H9 (cell line): Measurements from ENCODE around the gene SEL1L2. TPM values are rescaled to one million over a fixed set of nuclear protein-coding genes. Genes with fewer than 3 reads are reported as not detected.
A peak's percentile ranks its signal among the peaks of the same experiment; 100 is the strongest.

Source experiments
- DNase-seq: peaks from one replicate; pipeline ENCODE4 v3.0.0-alpha.2; 2017
- H2AFZ ChIP-seq: one replicate; pipeline ENCODE4 v1.6.1; 2013; ENCODE audit warnings: mild to moderate bottlenecking, low read length, control low read depth, moderate library complexity
- H2AK5ac ChIP-seq: 2 replicates; pipeline ENCODE4 v1.6.1; 2013; ENCODE audit warnings: low read length, control low read depth, mixed read lengths; ENCODE audit not compliant: insufficient read length
- H2BK120ac ChIP-seq: one replicate; pipeline ENCODE4 v1.6.1; 2013; ENCODE audit warnings: low read depth, mild to moderate bottlenecking, low read length, control low read depth, inconsistent platforms; ENCODE audit not compliant: poor library complexity, severe bottlenecking
- H2BK12ac ChIP-seq: 2 replicates; pipeline ENCODE4 v1.6.1; 2013; ENCODE audit warnings: low read length, control low read depth, mixed read lengths, low read depth; ENCODE audit not compliant: insufficient read length
- H2BK15ac ChIP-seq: 2 replicates; pipeline ENCODE4 v1.6.1; 2013; ENCODE audit warnings: low read depth, low read length, control low read depth
- H2BK20ac ChIP-seq: one replicate; pipeline ENCODE4 v1.6.1; 2013; ENCODE audit warnings: low read depth, mild to moderate bottlenecking, low read length, control low read depth, inconsistent platforms; ENCODE audit not compliant: poor library complexity, severe bottlenecking
- H2BK5ac ChIP-seq: 2 replicates; pipeline ENCODE4 v1.6.1; 2013; ENCODE audit warnings: low read length, control low read depth, mixed read lengths; ENCODE audit not compliant: insufficient read length
- H3K14ac ChIP-seq: 2 replicates; pipeline ENCODE4 v1.6.1; 2013; ENCODE audit warnings: low read length, control low read depth; ENCODE audit not compliant: insufficient read depth
- H3K18ac ChIP-seq: 2 replicates; pipeline ENCODE4 v1.6.1; 2013; ENCODE audit warnings: low read depth, mild to moderate bottlenecking, mixed read lengths, low read length, control low read depth; ENCODE audit not compliant: insufficient read length
- H3K23ac ChIP-seq: 2 replicates; pipeline ENCODE4 v1.6.1; 2013; ENCODE audit warnings: low read length, control low read depth, mixed read lengths, low read depth; ENCODE audit not compliant: insufficient read length
- H3K23me2 ChIP-seq: 2 replicates; pipeline ENCODE4 v1.6.1; 2013; ENCODE audit warnings: low read depth, mild to moderate bottlenecking, mixed read lengths, low read length, control low read depth; ENCODE audit not compliant: insufficient read length, poor library complexity, severe bottlenecking
- H3K27ac ChIP-seq: 2 replicates; pipeline ENCODE4 v1.5.1; 2013; ENCODE audit warnings: low read length, control low read depth, mixed read lengths, low read depth; ENCODE audit not compliant: insufficient read length
- H3K27me3 ChIP-seq: 2 replicates; pipeline ENCODE4 v1.6.1; 2013; ENCODE audit warnings: low read length, control low read depth, inconsistent platforms; ENCODE audit not compliant: insufficient read depth
- H3K4ac ChIP-seq: 2 replicates; pipeline ENCODE4 v1.6.1; 2013; ENCODE audit warnings: low read depth, mild to moderate bottlenecking, control low read depth, inconsistent platforms, low read length, moderate library complexity
- H3K4me1 ChIP-seq: 2 replicates; pipeline ENCODE4 v1.6.1; 2013; ENCODE audit warnings: low read length, control low read depth, inconsistent platforms; ENCODE audit not compliant: insufficient read depth
- H3K4me2 ChIP-seq: 2 replicates; pipeline ENCODE4 v1.6.1; 2013; ENCODE audit warnings: low read length, control low read depth, mixed read lengths; ENCODE audit not compliant: insufficient read length, insufficient read depth
- H3K56ac ChIP-seq: 2 replicates; pipeline ENCODE4 v1.6.1; 2013; ENCODE audit warnings: low read depth, mild to moderate bottlenecking, mixed read lengths, low read length, control low read depth; ENCODE audit not compliant: insufficient read length
- H3K79me1 ChIP-seq: 2 replicates; pipeline ENCODE4 v1.6.1; 2013; ENCODE audit warnings: low read depth, mild to moderate bottlenecking, moderate library complexity, low read length, control low read depth, inconsistent platforms; ENCODE audit not compliant: insufficient read depth, poor library complexity, severe bottlenecking
- H3K79me2 ChIP-seq: 2 replicates; pipeline ENCODE4 v1.6.1; 2013; ENCODE audit warnings: low read length, control low read depth, inconsistent platforms; ENCODE audit not compliant: insufficient read depth
- H3K9ac ChIP-seq: 2 replicates; pipeline ENCODE4 v1.6.1; 2013; ENCODE audit warnings: low read length, control low read depth, mixed read lengths; ENCODE audit not compliant: insufficient read length; ENCODE audit errors: extremely low read depth
- H3K9me3 ChIP-seq: one replicate; pipeline ENCODE4 v1.6.1; 2013; ENCODE audit warnings: low read depth, low read length, inconsistent platforms; ENCODE audit not compliant: control insufficient read depth
- H3T11ph ChIP-seq: one replicate; pipeline ENCODE4 v1.6.1; 2013; ENCODE audit warnings: mild to moderate bottlenecking, low read length, control low read depth, inconsistent platforms
- H4K20me1 ChIP-seq: one replicate; pipeline ENCODE4 v1.6.1; 2013; ENCODE audit not compliant: control insufficient read depth, insufficient read length, insufficient read depth
- H4K5ac ChIP-seq: 2 replicates; pipeline ENCODE4 v1.6.1; 2013; ENCODE audit warnings: low read depth, mild to moderate bottlenecking, mixed read lengths, low read length, control low read depth; ENCODE audit not compliant: insufficient read length
- H4K8ac ChIP-seq: replicated peaks from 2 replicates; pipeline ENCODE4 v1.6.1; 2013; ENCODE audit warnings: low read length, control low read depth, mixed read lengths, low read depth; ENCODE audit not compliant: insufficient read length
- H4K91ac ChIP-seq: 2 replicates; pipeline ENCODE4 v1.6.1; 2013; ENCODE audit warnings: low read depth, mild to moderate bottlenecking, moderate library complexity, mixed read lengths, low read length, control low read depth; ENCODE audit not compliant: insufficient read length
- H3K27ac Mint-ChIP-seq, 3 experiments: 2 replicates in 2 of 3; 3 replicates in 1 of 3; pipeline ENCODE4 v1.8.0; 2020 to 2021; ENCODE audit warnings: mixed read lengths in 3 of 3, mild to moderate bottlenecking in 1 of 3, moderate library complexity in 1 of 3
- H3K27me3 Mint-ChIP-seq: 2 replicates; pipeline ENCODE4 v1.8.0; 2021; ENCODE audit warnings: low read depth, mild to moderate bottlenecking, moderate library complexity, mixed read lengths
- H3K36me3 Mint-ChIP-seq, 3 experiments: 2 replicates in 2 of 3; 3 replicates in 1 of 3; pipeline ENCODE4 v1.8.0; 2020 to 2021; ENCODE audit warnings: low read depth in 3 of 3, mixed read lengths in 3 of 3; ENCODE audit not compliant: insufficient read depth in 1 of 3
- H3K4me1 Mint-ChIP-seq, 2 experiments: 2 replicates each; pipeline ENCODE4 v1.8.0; 2020; ENCODE audit warnings: mixed read lengths in 2 of 2
- H3K4me3 Mint-ChIP-seq, 2 experiments: 2 replicates in 1 of 2; 3 replicates in 1 of 2; pipeline ENCODE4 v1.8.0; 2020 to 2021; ENCODE audit warnings: mild to moderate bottlenecking in 2 of 2, mixed read lengths in 2 of 2, moderate library complexity in 1 of 2
- H3K9me3 Mint-ChIP-seq, 2 experiments: 2 replicates in 1 of 2; 3 replicates in 1 of 2; pipeline ENCODE4 v1.8.0; 2020; ENCODE audit warnings: mild to moderate bottlenecking in 2 of 2, mixed read lengths in 2 of 2, moderate library complexity in 1 of 2
- WGBS: extraction: QIAGEN DNeasy Blood & Tissue Kit; methylation state at CpG from one replicate; pipeline ENCODE4 v1.1.7; 2013; ENCODE audit warnings: missing lambda C conversion rate, low lambda C conversion rate, mixed read lengths; ENCODE audit not compliant: insufficient read length; ENCODE audit errors: extremely low coverage; 5-methylcytosine and 5-hydroxymethylcytosine counted together
- total RNA-seq: library from RNA; stranded (reverse); gene quantifications from 2 replicates; pipeline ENCODE4 v1.2.1, GENCODE V29; 2021
- TF ChIP-seq, protein P1 (sequence below): fragments of 200-600 bp; sonication (generic); conservative IDR thresholded peaks from 3 replicates; pipeline ENCODE4 v1.8.0; 2021; ENCODE audit warnings: antibody characterized with exemption, mild to moderate bottlenecking

The SEL1L2 gene
- total RNA-seq, 1 experiment from 2014 or later = not detected

DNA sequence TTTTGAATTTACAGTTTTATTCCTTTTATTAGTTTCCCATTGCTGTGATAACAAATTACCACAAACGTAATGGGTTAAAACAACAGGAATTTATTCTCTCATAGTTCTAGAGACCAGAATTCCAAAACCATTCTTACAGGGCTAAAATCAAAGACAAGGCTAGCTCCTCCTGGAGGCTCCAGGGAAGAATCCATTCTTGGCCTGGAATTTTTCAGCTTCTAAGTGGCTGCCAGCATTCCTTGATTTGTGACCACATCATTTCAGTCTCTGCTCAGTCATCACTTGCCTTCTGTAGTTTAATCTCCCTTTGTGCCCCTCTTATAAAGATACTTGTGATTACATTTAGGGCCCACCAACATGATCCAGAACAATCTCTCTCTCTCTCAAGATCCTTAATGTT, 897 bp upstream of the SEL1L2 start:
- H3K23ac ChIP-seq = no peak overlapping the region
- H2BK120ac ChIP-seq = no peak overlapping the region
- H3T11ph ChIP-seq = no peak overlapping the region
- Mint-ChIP-seq H3K4me3 (no peak overlapping the region), H3K4me1 (peaks cover 12 to 14% of the 10 kb centered on the region in 2 experiments), H3K36me3 (peaks cover 0 to 2% (median 0%) of the 10 kb centered on the region in 3 experiments; a peak in 1 of 7 replicates), H3K9me3 (peaks cover 0 to 2% of the 10 kb centered on the region in 2 experiments; a peak in 4 of 5 replicates), H3K27me3 (peaks cover 5% of the 10 kb centered on the region), H3K27ac (no peak overlapping the region)
- no peak overlapping the region for H3K18ac ChIP-seq
- H4K5ac ChIP-seq = no peak overlapping the region
- no peak overlapping the region for H4K91ac ChIP-seq
- H4K8ac ChIP-seq = no peak overlapping the region
- H2BK12ac ChIP-seq = no peak overlapping the region
- H3K4me1 ChIP-seq = no peaks in the 10 kb centered on the region
- H2BK15ac ChIP-seq = no peak overlapping the region
- H3K4me2 ChIP-seq = no peak overlapping the region
- H3K4ac ChIP-seq = no peak overlapping the region
- no peaks in the 10 kb centered on the region; the same call in 1 of the 2 replicates for H3K27me3 ChIP-seq
- H3K23me2 ChIP-seq = peaks cover 2% of the 10 kb centered on the region
- TF ChIP-seq, protein P1, sequence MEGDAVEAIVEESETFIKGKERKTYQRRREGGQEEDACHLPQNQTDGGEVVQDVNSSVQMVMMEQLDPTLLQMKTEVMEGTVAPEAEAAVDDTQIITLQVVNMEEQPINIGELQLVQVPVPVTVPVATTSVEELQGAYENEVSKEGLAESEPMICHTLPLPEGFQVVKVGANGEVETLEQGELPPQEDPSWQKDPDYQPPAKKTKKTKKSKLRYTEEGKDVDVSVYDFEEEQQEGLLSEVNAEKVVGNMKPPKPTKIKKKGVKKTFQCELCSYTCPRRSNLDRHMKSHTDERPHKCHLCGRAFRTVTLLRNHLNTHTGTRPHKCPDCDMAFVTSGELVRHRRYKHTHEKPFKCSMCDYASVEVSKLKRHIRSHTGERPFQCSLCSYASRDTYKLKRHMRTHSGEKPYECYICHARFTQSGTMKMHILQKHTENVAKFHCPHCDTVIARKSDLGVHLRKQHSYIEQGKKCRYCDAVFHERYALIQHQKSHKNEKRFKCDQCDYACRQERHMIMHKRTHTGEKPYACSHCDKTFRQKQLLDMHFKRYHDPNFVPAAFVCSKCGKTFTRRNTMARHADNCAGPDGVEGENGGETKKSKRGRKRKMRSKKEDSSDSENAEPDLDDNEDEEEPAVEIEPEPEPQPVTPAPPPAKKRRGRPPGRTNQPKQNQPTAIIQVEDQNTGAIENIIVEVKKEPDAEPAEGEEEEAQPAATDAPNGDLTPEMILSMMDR = 0 out of 3 replicates have a peak, but pooled peaks have one; percentile 10
- H3K14ac ChIP-seq = no peak overlapping the region
- no peaks in the 10 kb centered on the region for H3K79me2 ChIP-seq
- H2AFZ ChIP-seq = no peak overlapping the region
- DNase-seq = no peak
- no peak overlapping the region for H2AK5ac ChIP-seq
- no peak overlapping the region for H3K27ac ChIP-seq
- no CpG with 5 or more reads among the region's 1 CpG for WGBS
- no peak overlapping the region for H2BK5ac ChIP-seq
- no peak overlapping the region for H2BK20ac ChIP-seq
- H4K20me1 ChIP-seq = no peaks in the 10 kb centered on the region
- H3K79me1 ChIP-seq = no peaks in the 10 kb centered on the region
- no peaks in the 10 kb centered on the region for H3K9me3 ChIP-seq
- no peak overlapping the region for H3K56ac ChIP-seq
- H3K9ac ChIP-seq = no peak overlapping the region
